HEK293 (cell line): ENCODE results near the gene PARP8.

Source experiments
- CTCF ChIA-PET: fragments of 350-600 bp; formaldehyde crosslinking; extraction: SDS; loops from one replicate; lab custom pipeline; 2021; ENCODE audit warnings: antibody characterized with exemption; lab: Yijun Ruan, JAX
- POLR2A ChIA-PET: fragments of 300-600 bp; formaldehyde crosslinking; extraction: SDS; loops from one replicate; lab custom pipeline; 2020; ENCODE audit warnings: antibody characterized with exemption, inconsistent platforms; lab: Yijun Ruan, JAX
- H3K27ac ChIP-seq: fragments of 200-500 bp; sonication (Bioruptor generic); 2 replicates; pipeline ENCODE4 v1.5.1; 2014; ENCODE audit warnings: low read depth, low read length, control low read depth, inconsistent platforms; ENCODE audit errors: extremely low read depth
- H3K36me3 ChIP-seq, 2 experiments: fragments of 200-500 bp in 1 of 2; sonication (Bioruptor generic) in 1 of 2; 1 replicate in 1 of 2; 2 replicates in 1 of 2; pipeline ENCODE4 v1.5.1; 2014 to 2017; ENCODE audit warnings: inconsistent platforms in 2 of 2, low read length in 2 of 2; ENCODE audit not compliant: control insufficient read depth in 2 of 2, insufficient read depth in 1 of 2
- H3K4me1 ChIP-seq: fragments of 200-500 bp; sonication (Bioruptor generic); 2 replicates; pipeline ENCODE4 v1.5.1; 2014; ENCODE audit warnings: mild to moderate bottlenecking, low read length, inconsistent platforms; ENCODE audit not compliant: control insufficient read depth, insufficient read depth
- H3K4me3 ChIP-seq: 2 replicates; pipeline ENCODE4 v1.5.1; 2011; ENCODE audit warnings: low read depth, mild to moderate bottlenecking, control low read depth, low read length, moderate library complexity
- H3K9me3 ChIP-seq: fragments of 200-500 bp; sonication (Bioruptor generic); 2 replicates; pipeline ENCODE4 v1.5.1; 2014; ENCODE audit warnings: low read depth, low read length, inconsistent platforms; ENCODE audit not compliant: control insufficient read depth, insufficient read depth
- FEZF1 ChIP-seq: fragments of 450-650 bp; formaldehyde crosslinking; IDR thresholded peaks from 2 replicates; pipeline ENCODE4 v1.5.1; 2016; ENCODE audit warnings: missing biosample characterization, missing genetic modification characterization
- IKZF3 ChIP-seq: fragments of 450-650 bp; IDR thresholded peaks from 2 replicates; pipeline ENCODE4 v1.5.0; 2018; ENCODE audit warnings: missing biosample characterization, mild to moderate bottlenecking, missing genetic modification characterization, moderate library complexity
- KLF9 ChIP-seq: fragments of 450-650 bp; formaldehyde crosslinking; IDR thresholded peaks from 2 replicates; pipeline ENCODE4 v1.5.1; 2016; ENCODE audit warnings: missing biosample characterization, missing genetic modification characterization, low read depth
- PRDM4 ChIP-seq: fragments of 450-650 bp; formaldehyde crosslinking; IDR thresholded peaks from 2 replicates; pipeline ENCODE4 v1.5.1; 2017; ENCODE audit warnings: missing biosample characterization, missing genetic modification characterization
- PRDM6 ChIP-seq: fragments of 450-650 bp; formaldehyde crosslinking; IDR thresholded peaks from 2 replicates; pipeline ENCODE4 v1.5.1; 2017; ENCODE audit warnings: missing biosample characterization, missing genetic modification characterization
- TRIM28 ChIP-seq: IDR thresholded peaks from 2 replicates; pipeline ENCODE4 v1.6.1; 2011; ENCODE audit warnings: low read length, control low read depth, borderline replicate concordance
- ZBTB17 ChIP-seq: fragments of 450-650 bp; formaldehyde crosslinking; IDR thresholded peaks from 2 replicates; pipeline ENCODE4 v1.5.1; 2016; ENCODE audit warnings: missing biosample characterization, missing genetic modification characterization
- ZBTB7A ChIP-seq: fragments of 450-650 bp; formaldehyde crosslinking; IDR thresholded peaks from 2 replicates; pipeline ENCODE4 v1.5.1; 2016; ENCODE audit warnings: low read depth, missing biosample characterization, missing genetic modification characterization
- ZNF140 ChIP-seq: fragments of 450-650 bp; formaldehyde crosslinking; IDR thresholded peaks from 2 replicates; pipeline ENCODE4 v1.5.1; 2016; ENCODE audit warnings: missing biosample characterization, missing genetic modification characterization
- ZNF2 ChIP-seq: fragments of 450-650 bp; formaldehyde crosslinking; IDR thresholded peaks from 2 replicates; pipeline ENCODE4 v1.5.1; 2016; ENCODE audit warnings: missing biosample characterization, missing genetic modification characterization
- ZNF23 ChIP-seq: fragments of 450-650 bp; formaldehyde crosslinking; IDR thresholded peaks from 2 replicates; pipeline ENCODE4 v1.5.1; 2016; ENCODE audit warnings: missing biosample characterization, missing genetic modification characterization, borderline replicate concordance
- ZNF266 ChIP-seq: fragments of 450-650 bp; formaldehyde crosslinking; IDR thresholded peaks from 2 replicates; pipeline ENCODE4 v1.5.1; 2016; ENCODE audit warnings: missing biosample characterization, missing genetic modification characterization, low read depth
- ZNF292 ChIP-seq: fragments of 450-650 bp; formaldehyde crosslinking; IDR thresholded peaks from 2 replicates; pipeline ENCODE4 v1.5.1; 2016; ENCODE audit warnings: low read depth, missing biosample characterization, missing genetic modification characterization, borderline replicate concordance
- ZNF311 ChIP-seq: fragments of 450-650 bp; formaldehyde crosslinking; IDR thresholded peaks from 2 replicates; pipeline ENCODE4 v1.5.1; 2017; ENCODE audit warnings: missing biosample characterization, missing genetic modification characterization, borderline replicate concordance
- ZNF335 ChIP-seq: fragments of 450-650 bp; formaldehyde crosslinking; conservative IDR thresholded peaks from 2 replicates; pipeline ENCODE4 v1.5.1; 2016; ENCODE audit warnings: missing biosample characterization, missing genetic modification characterization
- ZNF629 ChIP-seq: fragments of 450-650 bp; formaldehyde crosslinking; IDR thresholded peaks from 2 replicates; pipeline ENCODE4 v1.5.1; 2017; ENCODE audit warnings: missing biosample characterization, missing genetic modification characterization
- ZNF654 ChIP-seq: fragments of 450-650 bp; formaldehyde crosslinking; IDR thresholded peaks from 2 replicates; pipeline ENCODE4 v1.5.1; 2016; ENCODE audit warnings: low read depth, missing biosample characterization, missing genetic modification characterization
- ZNF670 ChIP-seq: fragments of 450-650 bp; formaldehyde crosslinking; IDR thresholded peaks from 2 replicates; pipeline ENCODE4 v1.5.1; 2016; ENCODE audit warnings: missing biosample characterization, missing genetic modification characterization, low read depth
- ZNF785 ChIP-seq: fragments of 450-650 bp; formaldehyde crosslinking; IDR thresholded peaks from 2 replicates; pipeline ENCODE4 v1.5.1; 2016; ENCODE audit warnings: missing biosample characterization, missing genetic modification characterization
- ZSCAN4 ChIP-seq: fragments of 450-650 bp; formaldehyde crosslinking; IDR thresholded peaks from 2 replicates; pipeline ENCODE4 v1.5.1; 2017; ENCODE audit warnings: missing biosample characterization, missing genetic modification characterization

The PARP8 gene

GRCh38 chr5:50730841-50731240 lies 64.4 kb downstream of the PARP8 start:
- no peak overlapping the region for H3K4me3 ChIP-seq
- ChIA-PET CTCF (interaction anchor here (0.7 kb wide), 1 partner anchor 21 kb away, joined by 3 read pairs; no protein-coding TSS in a partner anchor), POLR2A (no interaction called here)
- TF ChIP-seq TRIM28 (0 out of 2 replicates have a peak, but pooled peaks have one; percentile 18), ZNF335 (no peak)
- H3K9me3 ChIP-seq = no peaks in the 10 kb centered on the region
- no peaks in the 10 kb centered on the region for H3K36me3 ChIP-seq
- no peak overlapping the region for H3K27ac ChIP-seq
- H3K4me1 ChIP-seq = no peaks in the 10 kb centered on the region

DNA sequence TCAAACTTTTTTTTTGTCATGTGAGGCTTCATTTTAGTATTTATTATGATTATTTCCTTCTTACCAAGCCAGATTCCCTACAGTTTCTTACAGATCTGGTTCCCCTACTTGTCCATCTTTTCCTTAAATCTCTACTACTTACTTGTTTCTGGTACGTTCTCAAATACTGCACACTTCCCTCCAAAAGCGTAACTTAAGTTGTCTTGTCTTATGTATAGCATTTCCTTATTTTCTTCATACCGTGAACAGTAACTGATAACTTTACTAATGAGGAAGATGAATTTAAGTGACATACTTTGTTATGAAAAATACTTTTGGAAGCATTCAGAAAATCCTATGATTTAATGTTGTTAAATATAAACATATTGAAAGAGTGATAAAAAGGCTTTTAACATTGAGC lies 67.3 kb downstream of the PARP8 start:
- CTCF ChIA-PET = interaction anchor here (0.6 to 1.0 kb wide), 2 partner anchors 9 to 20 kb away, joined by 5 to 8 read pairs; no protein-coding TSS in a partner anchor
- Histone ChIP-seq H3K27ac (no peak overlapping the region), H3K4me1 (peaks cover 12% of the 10 kb centered on the region), H3K4me3 (no peak overlapping the region), H3K9me3 (no peaks in the 10 kb centered on the region), H3K36me3 (no peaks in the 10 kb centered on the region)
- POLR2A ChIA-PET = no interaction called here
- TF ChIP-seq ZBTB7A (tag by site-specific recombination) (no peak), ZNF629 (tag by site-specific recombination) (no peak), PRDM4 (no peak), ZNF785 (no peak), KLF9 (no peak)
- TF ChIP-seq, all 188 proteins: peak for 0

DNA sequence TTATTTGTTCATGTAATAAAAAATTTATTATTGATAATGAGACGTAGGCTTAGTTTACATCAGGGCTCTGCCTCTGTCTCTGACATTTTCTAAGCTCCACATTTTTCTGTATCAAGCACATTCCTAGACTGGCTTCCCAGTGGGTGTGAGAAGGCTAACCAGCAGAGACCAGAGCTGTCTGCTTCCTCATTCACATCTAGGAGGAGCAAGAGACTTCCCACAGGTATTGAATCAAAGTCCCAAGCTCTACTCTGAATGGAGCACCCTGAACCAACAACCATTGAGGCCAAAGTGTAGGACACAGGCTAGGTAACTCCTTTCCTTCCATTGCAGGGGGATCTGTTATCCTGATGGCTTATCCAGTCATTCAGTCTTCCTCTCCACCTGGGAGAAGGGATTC lies 72.4 kb downstream of the PARP8 start:
- TF ChIP-seq IKZF3 (tag by site-specific recombination) (0 out of 2 replicates have a peak, but pooled peaks have one; percentile 40), ZBTB17 (tag by site-specific recombination) (peak; percentile 84), ZNF140 (tag by site-specific recombination) (no peak)
- Histone ChIP-seq H3K36me3 (no peaks in the 10 kb centered on the region), H3K4me3 (no peak overlapping the region), H3K27ac (no peak overlapping the region), H3K9me3 (no peaks in the 10 kb centered on the region), H3K4me1 (peaks cover 20% of the 10 kb centered on the region)
- CTCF ChIA-PET = interaction anchor here (0.7 to 1.5 kb wide), 3 partner anchors 13 to 20 kb away, joined by 3 to 10 read pairs (median 3); no protein-coding TSS in a partner anchor
- POLR2A ChIA-PET = interaction anchor here (1.1 kb wide), 1 partner anchor 17 kb away, joined by 5 read pairs; no protein-coding TSS in a partner anchor

DNA sequence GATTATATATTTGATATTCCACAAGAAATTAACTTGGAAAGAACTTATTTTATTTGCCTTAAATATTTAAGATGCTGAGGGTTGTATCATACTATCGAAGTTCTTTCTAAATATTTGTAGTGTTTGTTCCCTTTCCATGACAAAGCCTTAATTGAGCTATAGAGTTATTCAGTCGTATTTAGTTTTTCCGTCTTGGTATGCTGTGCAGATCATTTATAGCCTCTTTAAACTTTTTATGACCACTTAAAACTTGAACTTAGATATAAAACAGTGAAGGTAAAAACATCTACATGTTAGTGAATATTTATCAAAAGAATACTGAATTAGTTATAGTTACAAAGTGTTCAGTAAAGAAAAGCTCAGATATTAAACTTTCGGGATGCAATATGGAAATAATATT lies 74.4 kb downstream of the PARP8 start:
- Histone ChIP-seq H3K4me3 (no peak overlapping the region), H3K9me3 (no peaks in the 10 kb centered on the region), H3K27ac (no peak overlapping the region), H3K36me3 (no peaks in the 10 kb centered on the region), H3K4me1 (peaks cover 33% of the 10 kb centered on the region)
- POLR2A ChIA-PET = no interaction called here
- TF ChIP-seq ZNF670 (tag by site-specific recombination) (no peak), ZNF23 (tag by site-specific recombination) (no peak), ZNF2 (no peak), ZNF292 (tag by site-specific recombination) (no peak), ZSCAN4 (tag by site-specific recombination) (no peak), ZNF654 (no peak), PRDM6 (tag by site-specific recombination) (peak; percentile 61; the same call in 1 of the 2 replicates), ZNF266 (no peak), ZNF311 (no peak), FEZF1 (tag by site-specific recombination) (0 out of 2 replicates have a peak, but pooled peaks have one; percentile 15)
- CTCF ChIA-PET = interaction anchor here (0.5 to 1.0 kb wide), 2 partner anchors 11 to 1917 kb away, joined by 3 to 6 read pairs; no protein-coding TSS in a partner anchor
